Naive thymus-derived CD4-positive, alpha-beta T cell (primary cell): ENCODE data around the gene ARHGEF25. TPM values are rescaled to one million over a fixed set of nuclear protein-coding genes. Genes with fewer than 3 reads are reported as not detected.
A peak's percentile ranks its signal among the peaks of the same experiment; 100 is the strongest.
"Not testable (repeated sequence)": the region's sequence is repeated elsewhere in the genome, so short reads cannot be mapped to it uniquely, and the experiment has no call there.

Experiments used
- ATAC-seq: fragments of 150-1000 bp; cut with Tn5 transposase; 2 replicates; pipeline ENCODE4 v1.10.0; 2021; ENCODE audit warnings: mild to moderate bottlenecking, moderate library complexity
- CTCF ChIA-PET: fragments of 350-600 bp; sonication (Branson Sonifier 250); formaldehyde crosslinking; loops from one replicate; lab custom pipeline; 2021; ENCODE audit warnings: antibody characterized with exemption; lab: Charles Lee
- POLR2A ChIA-PET: fragments of 350-600 bp; sonication (Branson Sonifier 250); formaldehyde crosslinking; loops from one replicate; lab custom pipeline; 2021; ENCODE audit warnings: antibody characterized with exemption, inconsistent platforms; lab: Charles Lee
- DNase-seq, 9 donors: peaks; one replicate each; pipeline versions ENCODE4 v3.0.0 to v3.0.0-alpha.2; 2020 to 2022; ENCODE audit warnings: mixed read lengths in 1 of 9
- H3K27ac ChIP-seq: one replicate; pipeline ENCODE4 v1.7.0; 2013; ENCODE audit warnings: mild to moderate bottlenecking, low read depth, low read length, moderate library complexity
- H3K27me3 ChIP-seq, 2 donors: one replicate each; pipeline ENCODE4 v1.7.0; 2013; ENCODE audit warnings: low read length in 2 of 2, mild to moderate bottlenecking in 2 of 2, moderate library complexity in 2 of 2; ENCODE audit not compliant: control insufficient read depth in 2 of 2, insufficient read depth in 2 of 2
- H3K36me3 ChIP-seq, 3 experiments: 1 replicate in 2 of 3; 2 replicates in 1 of 3; pipeline ENCODE4 v1.7.0; 2013; ENCODE audit warnings: low read length in 3 of 3, mild to moderate bottlenecking in 3 of 3, moderate library complexity in 1 of 3; ENCODE audit not compliant: insufficient read depth in 3 of 3, control insufficient read depth in 2 of 3
- H3K4me1 ChIP-seq, 2 donors: one replicate each; pipeline ENCODE4 v1.7.0; 2013; ENCODE audit warnings: low read length in 2 of 2, mild to moderate bottlenecking in 2 of 2, moderate library complexity in 1 of 2; ENCODE audit not compliant: control insufficient read depth in 2 of 2, insufficient read depth in 2 of 2
- H3K4me3 ChIP-seq: 2 replicates; pipeline ENCODE4 v1.7.0; 2013; ENCODE audit warnings: mild to moderate bottlenecking, low read length
- H3K9me3 ChIP-seq, 3 experiments: 1 replicate in 2 of 3; 2 replicates in 1 of 3; pipeline ENCODE4 v1.7.0; 2013; ENCODE audit warnings: low read length in 3 of 3; ENCODE audit not compliant: control insufficient read depth in 2 of 3
- H3K27ac Mint-ChIP-seq, 9 donors: one replicate each; pipeline ENCODE4 v1.8.0; 2020 to 2022; ENCODE audit warnings: mixed read lengths in 9 of 9, mild to moderate bottlenecking in 8 of 9, moderate library complexity in 5 of 9, inconsistent platforms in 2 of 9
- H3K27me3 Mint-ChIP-seq, 5 donors: one replicate each; pipeline ENCODE4 v1.8.0; 2021 to 2022; ENCODE audit warnings: mixed read lengths in 5 of 5, mild to moderate bottlenecking in 1 of 5
- H3K36me3 Mint-ChIP-seq, 5 donors: one replicate each; pipeline ENCODE4 v1.8.0; 2020 to 2022; ENCODE audit warnings: mixed read lengths in 5 of 5, mild to moderate bottlenecking in 3 of 5, inconsistent platforms in 1 of 5
- H3K4me1 Mint-ChIP-seq, 7 donors: one replicate each; pipeline ENCODE4 v1.8.0; 2020 to 2022; ENCODE audit warnings: mixed read lengths in 7 of 7, mild to moderate bottlenecking in 3 of 7, inconsistent platforms in 1 of 7
- H3K4me3 Mint-ChIP-seq, 10 donors: one replicate each; pipeline ENCODE4 v1.8.0; 2020 to 2022; ENCODE audit warnings: mild to moderate bottlenecking in 10 of 10, mixed read lengths in 10 of 10, moderate library complexity in 6 of 10, inconsistent platforms in 2 of 10
- H3K9me3 Mint-ChIP-seq, 11 donors: one replicate each; pipeline ENCODE4 v1.8.0; 2020 to 2022; ENCODE audit warnings: mixed read lengths in 11 of 11, mild to moderate bottlenecking in 4 of 11, inconsistent platforms in 1 of 11, moderate library complexity in 1 of 11
- intact Hi-C, 2 donors: fragments of 100-400 bp; cut with micrococcal nuclease; formaldehyde crosslinking; loops; one replicate each; pipeline ENCODE4 v1.15.1; 2023
- polyA plus RNA-seq, 2 donors: library from polyadenylated mRNA; unstranded; fragments of 300-500 nt; fragmentation: Illumina TruSeq; gene quantifications; one replicate each; pipeline ENCODE4 v1.2.3, GENCODE V29; 2021
- total RNA-seq, 6 experiments: library from RNA in 5 of 6; stranded (reverse) in 5 of 6; gene quantifications; 1 replicate in 5 of 6; 2 replicates in 1 of 6; pipeline ENCODE4 v1.2.3 and lab custom pipeline; 2021 to 2026

ARHGEF25 gene
- total RNA-seq (1 to 10 TPM in 1 of 5 experiments, under 1 TPM in 4; 0.29 to 1.2 (median 0.84) TPM), polyA plus RNA-seq (not detected), total RNA-seq (lab: John Stamatoyannopoulos, UW) (0.54 reads per million)

GRCh38 chr12:57611108-57611826 lies at the start of gene ARHGEF25:
Gene ARHGEF25 (plus strand): TSS chr12:57611435. CDS start chr12:57611895, 460 bp downstream.
- H3K4me1 ChIP-seq = peaks cover 0 to 8% of the 10 kb centered on the region in 2 donors
- H3K36me3 ChIP-seq = no peaks in the 10 kb centered on the region
- H3K4me3 ChIP-seq = peak within 1 kb of the TSS; percentile 60
- Mint-ChIP-seq H3K9me3 (no peaks in the 10 kb centered on the region), H3K27ac (peak within 1 kb of the TSS in 6 of 9 donors; percentile 15 to 84 (median 42)), H3K4me3 (peak within 1 kb of the TSS; percentile 65 to 88 (median 80)), H3K4me1 (peaks cover 0 to 16% (median 6%) of the 10 kb centered on the region in 7 donors), H3K36me3 (peaks cover 0 to 13% (median 0%) of the 10 kb centered on the region in 5 donors), H3K27me3 (peaks cover 0 to 54% (median 24%) of the 10 kb centered on the region in 5 donors)
- CTCF ChIA-PET = no interaction called here
- ATAC-seq = peak; percentile 61
- POLR2A ChIA-PET = interaction anchor here (0.6 to 1.1 kb wide), 3 partner anchors 9 to 511 kb away, joined by 3 to 4 read pairs (median 3); no protein-coding TSS in a partner anchor
- peak in 4 of 9 donors; percentile 20 to 53 (median 32) for DNase-seq
- H3K9me3 ChIP-seq = no peaks in the 10 kb centered on the region
- H3K27me3 ChIP-seq = peaks cover 0 to 2% of the 10 kb centered on the region in 2 donors
- intact Hi-C loops = no loop called here
- H3K27ac ChIP-seq = peak within 1 kb of the TSS; percentile 11

- Histone ChIP-seq H3K36me3 (no peaks in the 10 kb centered on the region), H3K4me1 (no peaks in the 10 kb centered on the region), H3K27ac (no peak overlapping the region), H3K27me3 (no peaks in the 10 kb centered on the region), H3K4me3 (no peak overlapping the region), H3K9me3 (no peaks in the 10 kb centered on the region)
- Mint-ChIP-seq H3K27me3 (peaks cover 0 to 19% (median 4%) of the 10 kb centered on the region in 5 donors), H3K9me3 (no peaks in the 10 kb centered on the region), H3K27ac (no peak overlapping the region), H3K4me1 (peaks cover 0 to 7% (median 0%) of the 10 kb centered on the region in 7 donors), H3K4me3 (no peak overlapping the region), H3K36me3 (peaks cover 0 to 5% (median 0%) of the 10 kb centered on the region in 5 donors)
- POLR2A ChIA-PET = interaction anchor here (0.6 kb wide), 1 partner anchor 451 kb away, joined by 3 read pairs; no protein-coding TSS in a partner anchor
- no peak for DNase-seq
- no peak for ATAC-seq
- CTCF ChIA-PET = no interaction called here
- intact Hi-C loops = no loop called here
Measured at GRCh38 chr12:57563358-57563757, 47.9 kb upstream of the ARHGEF25 start.

DNA sequence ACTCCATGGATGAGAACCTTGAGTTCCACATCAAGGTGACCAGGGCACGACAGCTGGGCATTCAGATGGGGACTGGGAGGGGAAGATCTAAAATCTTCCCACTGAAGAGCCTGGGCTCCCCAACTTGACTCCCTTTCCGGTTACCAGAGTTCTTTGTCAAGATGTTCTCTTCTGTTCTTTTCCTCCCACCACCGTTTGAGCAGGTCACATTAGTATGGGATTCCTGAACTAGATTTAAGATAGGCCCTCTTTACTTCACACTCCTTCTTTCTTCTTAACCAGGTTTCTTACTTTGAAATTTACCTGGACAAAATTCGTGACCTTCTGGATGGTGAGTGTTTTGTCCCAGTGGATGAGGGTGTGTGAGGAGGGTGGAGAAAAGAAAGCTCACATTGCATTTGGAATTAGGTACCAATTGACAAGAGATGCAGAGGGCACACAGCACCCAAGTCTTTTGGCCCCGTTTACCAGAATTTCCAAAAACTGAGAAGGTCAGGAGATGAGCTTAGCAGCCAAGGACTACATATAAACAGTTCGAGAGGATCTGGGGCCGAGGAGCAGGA lies 47.0 kb upstream of the ARHGEF25 start:
- H3K4me3 ChIP-seq = no peak overlapping the region
- CTCF ChIA-PET = interaction anchor here (0.6 kb wide), 1 partner anchor 21 kb away, joined by 7 read pairs; no protein-coding TSS in a partner anchor
- H3K4me1 ChIP-seq = no peaks in the 10 kb centered on the region
- Mint-ChIP-seq H3K27me3 (peaks cover 0 to 19% (median 4%) of the 10 kb centered on the region in 5 donors), H3K9me3 (no peaks in the 10 kb centered on the region), H3K27ac (no peak overlapping the region), H3K36me3 (peaks cover 0 to 5% (median 5%) of the 10 kb centered on the region in 5 donors), H3K4me3 (no peak overlapping the region), H3K4me1 (peaks cover 0 to 7% (median 0%) of the 10 kb centered on the region in 7 donors)
- no peak for DNase-seq
- no peak for ATAC-seq
- intact Hi-C loops = no loop called here
- no peaks in the 10 kb centered on the region for H3K9me3 ChIP-seq
- H3K36me3 ChIP-seq = no peaks in the 10 kb centered on the region
- H3K27me3 ChIP-seq = no peaks in the 10 kb centered on the region
- POLR2A ChIA-PET = no interaction called here
- H3K27ac ChIP-seq = no peak overlapping the region

DNA sequence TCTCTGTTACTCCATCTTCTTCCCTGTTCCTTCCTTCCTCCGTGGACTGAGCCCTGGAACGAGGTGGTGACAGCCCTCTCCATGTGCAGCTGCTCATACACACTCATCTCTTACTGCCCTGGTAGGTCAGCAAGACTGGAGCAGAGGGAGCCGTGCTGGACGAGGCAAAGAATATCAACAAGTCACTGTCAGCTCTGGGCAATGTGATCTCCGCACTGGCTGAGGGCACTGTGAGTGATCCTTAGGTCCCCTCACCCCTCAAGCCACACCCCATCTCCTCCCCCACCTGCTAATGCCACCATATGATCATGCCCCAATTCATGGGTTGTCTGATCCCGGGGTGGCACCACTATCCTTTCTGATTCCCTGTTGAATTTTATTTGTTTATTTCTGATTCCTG lies 42.4 kb upstream of the ARHGEF25 start:
- no peaks in the 10 kb centered on the region for H3K4me1 ChIP-seq
- CTCF ChIA-PET = interaction anchor here (0.7 to 1.2 kb wide), 3 partner anchors 14 to 104 kb away, joined by 3 to 4 read pairs (median 4); partner anchors contain the start of gene B4GALNT1
- H3K4me3 ChIP-seq = no peak overlapping the region
- H3K4me3 Mint-ChIP-seq = no peak overlapping the region
- no peak overlapping the region for H3K27ac ChIP-seq
- H3K9me3 Mint-ChIP-seq = peaks cover 0 to 2% (median 0%) of the 10 kb centered on the region in 11 donors
- ATAC-seq (no peak), DNase-seq (no peak)
- intact Hi-C loops = no loop called here
- no peaks in the 10 kb centered on the region for H3K9me3 ChIP-seq
- POLR2A ChIA-PET = no interaction called here
- no peaks in the 10 kb centered on the region for H3K36me3 ChIP-seq
- H3K27me3 Mint-ChIP-seq = peaks cover 0 to 7% (median 0%) of the 10 kb centered on the region in 5 donors
- no peaks in the 10 kb centered on the region for H3K4me1 Mint-ChIP-seq
- no peak overlapping the region for H3K27ac Mint-ChIP-seq
- peaks cover 0 to 15% (median 4%) of the 10 kb centered on the region in 5 donors for H3K36me3 Mint-ChIP-seq
- no peaks in the 10 kb centered on the region for H3K27me3 ChIP-seq

DNA sequence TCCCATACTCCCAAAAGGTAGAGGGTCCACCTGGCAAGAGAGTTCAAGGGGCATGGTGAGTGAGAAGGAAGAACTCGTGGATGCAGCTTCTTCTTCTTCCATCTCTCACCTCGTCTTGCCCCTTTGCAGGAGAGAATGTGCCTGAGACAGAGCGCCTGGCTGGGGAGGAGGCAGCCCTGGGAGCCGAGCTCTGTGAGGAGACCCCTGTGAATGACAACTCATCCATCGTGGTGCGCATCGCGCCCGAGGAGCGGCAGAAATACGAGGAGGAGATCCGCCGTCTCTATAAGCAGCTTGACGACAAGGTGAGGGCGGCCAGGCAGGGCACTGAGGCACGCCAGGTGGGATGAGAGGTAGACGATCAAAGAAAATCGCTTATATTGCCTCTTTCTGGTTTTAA lies 41.4 kb upstream of the ARHGEF25 start:
- Histone ChIP-seq H3K27ac (no peak overlapping the region), H3K36me3 (no peaks in the 10 kb centered on the region), H3K4me3 (no peak overlapping the region), H3K4me1 (no peaks in the 10 kb centered on the region), H3K27me3 (no peaks in the 10 kb centered on the region), H3K9me3 (no peaks in the 10 kb centered on the region)
- H3K4me1 Mint-ChIP-seq = no peaks in the 10 kb centered on the region
- H3K36me3 Mint-ChIP-seq = peaks cover 0 to 15% (median 0%) of the 10 kb centered on the region in 5 donors
- peaks cover 0 to 5% (median 0%) of the 10 kb centered on the region in 5 donors for H3K27me3 Mint-ChIP-seq
- H3K4me3 Mint-ChIP-seq = no peak overlapping the region
- DNase-seq = no peak
- peaks cover 0 to 2% (median 0%) of the 10 kb centered on the region in 11 donors for H3K9me3 Mint-ChIP-seq
- H3K27ac Mint-ChIP-seq = peak overlapping the region in 1 of 9 donors; percentile 72
- ChIA-PET POLR2A (no interaction called here), CTCF (interaction anchor here (1.2 kb wide), 2 partner anchors 13 to 63 kb away, joined by 4 read pairs; partner anchors contain the start of gene B4GALNT1)
- ATAC-seq = no peak
- intact Hi-C loops = no loop called here

GRCh38 chr12:57570438-57570837 lies 40.8 kb upstream of the ARHGEF25 start:
- ChIA-PET POLR2A (interaction anchor here (1.3 kb wide), 1 partner anchor 18 kb away, joined by 5 read pairs; no protein-coding TSS in a partner anchor), CTCF (interaction anchor here (0.6 to 1.6 kb wide), 3 partner anchors 11 to 111 kb away, joined by 3 to 8 read pairs (median 4); no protein-coding TSS in a partner anchor)
- H3K4me1 Mint-ChIP-seq, H3K9me3 ChIP-seq, H3K27ac ChIP-seq, DNase-seq, H3K27ac Mint-ChIP-seq, intact Hi-C loops, H3K4me3 Mint-ChIP-seq, H3K36me3 ChIP-seq, H3K9me3 Mint-ChIP-seq, H3K27me3 ChIP-seq, H3K4me3 ChIP-seq, ATAC-seq, H3K27me3 Mint-ChIP-seq, H3K4me1 ChIP-seq: not testable (repeated sequence)
- peaks cover 0 to 15% (median 0%) of the 10 kb centered on the region in 5 donors for H3K36me3 Mint-ChIP-seq
